Hepatocyte (in vitro differentiated cells): Measurements from ENCODE around the gene HPS3.

ENCODE experiments used
- EZH2 ChIP-seq: fragments of 200-600 bp; sonication (generic); IDR thresholded peaks from 2 replicates; pipeline ENCODE4 v1.6.1; 2016; ENCODE audit warnings: antibody characterized with exemption, mild to moderate bottlenecking, borderline replicate concordance
- TF ChIP-seq, protein P1 (sequence below): fragments of 200-600 bp; sonication (generic); IDR thresholded peaks from 2 replicates; pipeline ENCODE4 v1.5.1; 2016; ENCODE audit warnings: antibody characterized with exemption, mild to moderate bottlenecking; ENCODE audit not compliant: poor library complexity

DNA sequence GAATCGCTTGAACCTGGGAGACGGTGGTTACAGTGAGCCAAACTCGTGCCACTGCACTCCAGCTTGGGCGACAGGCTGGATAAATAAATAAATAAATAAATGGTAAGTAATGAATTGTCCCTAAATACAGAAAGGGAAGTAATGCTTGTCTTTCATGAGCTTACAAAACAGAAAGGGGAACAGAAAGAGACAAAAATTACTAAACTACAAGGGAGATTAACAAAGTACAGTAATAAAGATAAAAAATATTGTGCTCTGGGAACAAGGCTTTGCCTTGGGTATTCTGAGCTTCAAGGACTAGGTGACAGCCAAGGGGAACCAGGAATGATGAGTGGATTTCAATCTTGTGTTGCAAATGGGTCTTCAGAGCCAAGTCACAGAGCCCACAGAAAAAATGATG lies 34.0 kb upstream of the HPS3 start:
- TF ChIP-seq, protein P1, sequence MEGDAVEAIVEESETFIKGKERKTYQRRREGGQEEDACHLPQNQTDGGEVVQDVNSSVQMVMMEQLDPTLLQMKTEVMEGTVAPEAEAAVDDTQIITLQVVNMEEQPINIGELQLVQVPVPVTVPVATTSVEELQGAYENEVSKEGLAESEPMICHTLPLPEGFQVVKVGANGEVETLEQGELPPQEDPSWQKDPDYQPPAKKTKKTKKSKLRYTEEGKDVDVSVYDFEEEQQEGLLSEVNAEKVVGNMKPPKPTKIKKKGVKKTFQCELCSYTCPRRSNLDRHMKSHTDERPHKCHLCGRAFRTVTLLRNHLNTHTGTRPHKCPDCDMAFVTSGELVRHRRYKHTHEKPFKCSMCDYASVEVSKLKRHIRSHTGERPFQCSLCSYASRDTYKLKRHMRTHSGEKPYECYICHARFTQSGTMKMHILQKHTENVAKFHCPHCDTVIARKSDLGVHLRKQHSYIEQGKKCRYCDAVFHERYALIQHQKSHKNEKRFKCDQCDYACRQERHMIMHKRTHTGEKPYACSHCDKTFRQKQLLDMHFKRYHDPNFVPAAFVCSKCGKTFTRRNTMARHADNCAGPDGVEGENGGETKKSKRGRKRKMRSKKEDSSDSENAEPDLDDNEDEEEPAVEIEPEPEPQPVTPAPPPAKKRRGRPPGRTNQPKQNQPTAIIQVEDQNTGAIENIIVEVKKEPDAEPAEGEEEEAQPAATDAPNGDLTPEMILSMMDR = no peak
- no peak for TF ChIP-seq EZH2
